HFF-Myc (cell line): ENCODE data around the gene IKZF4.
"Not testable (repeated sequence)": the region's sequence is repeated elsewhere in the genome, so short reads cannot be mapped to it uniquely, and the experiment has no call there.

Experiments
- DNase-seq: peaks from one replicate; pipeline ENCODE4 v3.0.0-alpha.2; 2011; ENCODE audit warnings: low read depth; ENCODE audit errors: extremely low read depth
- H3K4me3 ChIP-seq: replicated peaks from 2 replicates; pipeline ENCODE4 v1.5.1; 2011; ENCODE audit warnings: low read depth, mild to moderate bottlenecking, control low read depth, low read length
- CTCF ChIP-seq: IDR thresholded peaks from 2 replicates; pipeline ENCODE4 v1.5.1; 2012; ENCODE audit warnings: mild to moderate bottlenecking, low read depth, low read length, control low read depth; ENCODE audit errors: missing control alignments

IKZF4 gene

DNA sequence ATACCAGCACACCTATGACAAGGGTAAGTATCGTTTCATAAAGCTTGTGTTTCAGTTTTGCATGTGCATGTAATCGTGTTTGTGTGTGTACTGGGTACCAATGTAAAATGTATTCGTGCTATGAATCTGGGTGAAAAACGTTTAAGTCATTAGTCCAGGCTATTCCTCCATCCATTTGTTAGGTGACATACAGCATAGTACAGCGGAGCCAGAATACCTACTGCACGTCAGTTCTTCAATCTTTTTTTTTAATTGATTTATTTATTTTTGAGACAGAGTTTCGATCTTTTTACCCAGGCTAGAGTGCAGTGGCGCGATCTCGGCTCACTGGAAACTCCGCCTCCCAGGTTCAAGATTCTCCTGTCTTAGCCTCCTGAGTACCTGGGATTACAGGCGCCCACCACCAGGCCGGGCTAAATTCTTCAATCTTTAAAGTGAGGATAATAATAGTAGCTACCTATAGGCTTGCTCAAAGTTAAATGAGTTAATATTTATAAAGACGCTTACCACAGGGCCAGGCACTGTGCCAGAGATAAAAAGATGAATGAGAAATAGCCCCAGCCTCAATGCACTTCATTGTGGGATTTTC is 20.2 kb downstream of the IKZF4 start:
- peak overlapping the region; percentile 41 for H3K4me3 ChIP-seq
- DNase-seq: no peak
- no peak for TF ChIP-seq CTCF

DNA sequence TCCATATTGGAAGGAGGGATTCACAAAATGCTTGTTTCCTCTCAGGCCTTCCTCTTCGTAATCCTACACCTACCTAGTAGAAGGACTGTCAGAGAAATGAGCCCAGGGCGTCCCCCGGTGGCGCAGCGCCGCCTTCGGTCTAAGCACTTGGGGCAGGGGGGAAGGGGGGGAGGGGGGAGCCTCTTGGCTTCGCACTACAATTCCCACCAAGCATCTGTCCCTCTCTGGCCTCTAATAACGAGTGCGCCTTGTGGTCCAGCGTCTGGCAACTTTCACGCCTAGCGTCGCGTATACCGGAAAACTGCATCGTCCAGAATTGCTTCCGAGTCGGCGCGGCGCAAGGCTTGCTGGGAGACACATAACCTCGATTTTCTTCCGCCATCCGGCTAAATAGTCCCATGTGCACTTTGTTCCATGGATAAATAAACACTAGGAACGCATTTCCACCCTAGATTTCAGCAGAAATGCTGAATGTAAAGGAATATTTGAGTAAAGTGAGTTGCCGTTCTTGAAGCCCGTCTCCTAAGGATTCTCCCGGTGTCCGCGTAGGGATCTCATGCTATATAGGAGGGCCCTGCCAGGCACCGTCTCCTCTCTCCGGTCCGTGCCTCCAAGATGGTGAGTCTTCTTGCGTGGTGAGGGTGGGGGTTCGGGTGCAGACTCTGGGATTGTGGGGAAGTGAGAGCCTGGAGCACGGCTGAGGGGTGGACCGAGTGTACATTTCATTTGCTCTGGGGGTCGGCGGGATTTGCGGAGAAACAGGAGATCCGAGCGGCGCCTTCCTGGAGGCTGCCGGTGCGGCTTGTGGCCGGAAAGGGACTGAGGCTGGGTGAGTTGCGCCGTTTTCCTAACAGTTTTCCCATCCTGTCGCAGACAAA is 20.9 kb downstream of the IKZF4 start, which contains the start of gene RPS26:
RPS26 (plus strand) TSS at position 367 of the 878 bp plus-strand sequence; CDS start at position 616, 249 bp downstream.
- peak; percentile 100 for DNase-seq
- TF ChIP-seq CTCF: peak; percentile 39
- peak within 1 kb of the TSS; percentile 95 for H3K4me3 ChIP-seq

DNA sequence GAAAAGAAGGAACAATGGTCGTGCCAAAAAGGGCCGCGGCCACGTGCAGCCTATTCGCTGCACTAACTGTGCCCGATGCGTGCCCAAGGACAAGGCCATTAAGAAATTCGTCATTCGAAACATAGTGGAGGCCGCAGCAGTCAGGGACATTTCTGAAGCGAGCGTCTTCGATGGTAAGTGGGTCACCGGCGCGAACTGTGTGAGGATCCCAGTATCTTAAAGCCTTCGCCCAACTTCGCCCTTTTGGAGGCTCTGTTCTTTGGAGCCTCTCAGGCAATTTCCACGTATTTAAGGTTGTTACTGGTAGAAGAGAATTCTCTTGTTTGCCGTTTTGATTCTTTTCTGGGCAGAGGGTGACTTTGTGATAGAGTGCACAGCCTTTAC is 21.6 kb downstream of the IKZF4 start:
- peak overlapping the region; percentile 95 for H3K4me3 ChIP-seq
- DNase-seq: not testable (repeated sequence)

DNA sequence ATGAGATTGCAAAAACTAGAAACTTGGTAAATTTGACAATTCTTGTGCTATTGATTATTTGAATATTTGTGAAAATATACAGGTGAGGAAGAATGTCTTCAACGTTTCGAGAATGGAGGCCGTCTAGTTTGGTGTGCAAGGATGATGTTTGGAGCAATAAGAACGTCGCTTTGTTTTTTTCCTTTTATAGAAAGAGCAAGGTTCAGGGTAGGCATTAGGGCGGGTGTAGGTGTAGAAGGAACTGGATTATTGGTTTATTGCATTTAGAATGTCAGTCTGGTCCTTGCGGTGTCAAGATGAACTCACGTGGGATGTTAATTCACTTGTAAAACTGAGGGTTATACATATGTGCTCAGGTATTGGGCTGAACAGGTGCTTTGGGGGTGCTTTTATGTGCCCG is 22.0 kb downstream of the IKZF4 start:
- no peak for TF ChIP-seq CTCF
- H3K4me3 ChIP-seq: peak overlapping the region; percentile 95

DNA sequence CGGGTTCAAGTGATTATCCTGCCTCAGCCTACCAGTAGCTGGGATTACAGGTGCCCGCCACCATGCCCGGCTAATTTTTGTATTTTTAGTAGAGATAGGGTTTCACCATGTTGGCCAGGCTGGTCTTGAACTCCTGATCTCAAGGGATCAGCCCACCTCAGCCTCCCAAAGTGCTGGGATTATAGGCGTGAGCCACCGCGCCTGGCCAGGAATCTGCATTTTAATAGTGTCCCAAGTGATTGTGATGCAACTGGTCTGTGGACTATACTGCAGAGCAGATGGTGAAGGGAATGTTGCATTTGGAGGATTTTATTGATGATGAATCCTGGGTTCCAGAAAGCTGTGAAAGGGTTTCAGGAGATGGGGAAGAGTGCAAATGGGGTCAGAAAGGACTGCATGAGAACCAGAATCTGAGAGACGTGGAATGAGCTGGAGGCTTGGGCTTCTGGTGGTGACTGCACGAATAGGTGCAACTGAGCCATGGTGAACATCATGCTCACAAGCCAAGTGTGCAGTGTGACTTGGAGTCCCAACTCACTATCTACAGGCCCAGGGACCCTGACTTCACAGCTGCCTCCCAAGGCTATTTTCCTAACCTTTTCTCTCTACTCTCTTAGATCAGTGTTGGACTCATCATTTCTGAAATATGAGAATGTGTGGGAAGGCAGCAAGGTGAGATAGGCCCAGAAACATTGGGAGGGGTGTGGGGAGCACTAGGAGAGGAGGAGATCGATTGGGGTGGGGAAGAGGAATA is 25.4 kb downstream of the IKZF4 start:
- no peak for TF ChIP-seq CTCF
- no peak for DNase-seq
- no peak overlapping the region for H3K4me3 ChIP-seq

More for the DNA sequence above, 22.0 kb downstream of the IKZF4 start:
- no peak for DNase-seq

DNA sequence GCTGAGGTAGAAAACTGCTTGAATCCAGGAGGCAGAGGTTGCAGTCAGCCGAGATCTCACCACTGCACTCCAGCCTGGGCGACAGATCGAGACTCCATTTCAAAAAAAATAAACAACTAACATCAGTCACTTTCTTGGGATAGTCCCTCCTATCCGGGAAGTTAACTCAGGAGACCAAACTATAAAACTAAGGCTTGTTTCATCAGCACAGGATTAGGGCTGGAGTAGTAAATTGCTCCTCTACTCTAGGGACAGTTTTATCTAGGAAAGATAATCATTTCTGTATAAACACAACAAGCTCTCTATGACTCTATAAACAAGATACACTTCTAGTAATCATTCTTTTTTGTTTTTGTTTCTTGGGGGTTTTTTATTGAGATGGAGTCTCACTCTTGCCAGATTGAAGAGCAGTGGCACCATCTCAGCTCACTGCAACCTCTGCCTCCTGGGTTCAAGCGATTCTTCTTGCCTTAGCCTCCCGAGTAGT is 32.6 kb downstream of the IKZF4 start:
- TF ChIP-seq CTCF: no peak
- DNase-seq: no peak
- H3K4me3 ChIP-seq: no peak overlapping the region

- not testable (repeated sequence) for H3K4me3 ChIP-seq, DNase-seq
Observed at GRCh38 chr12:56059964-56060363, 39.1 kb downstream of the IKZF4 start.
